Activated T-helper 1 cell treated with anti-CD3 and anti-CD28 coated beads, Interleukin-2, amount 50 U/mL, for 16 hours (primary cell): ENCODE data around the gene SARM1.
A peak's percentile ranks its signal among the peaks of the same experiment; 100 is the strongest.

Experiments used
- DNase-seq, 2 donors: peaks; one replicate each; pipeline ENCODE4 v3.0.0-alpha.2; 2020; ENCODE audit warnings: low read depth in 1 of 2, low spot score in 1 of 2

The SARM1 gene

GRCh38 chr17:28341516-28341915 is 30.0 kb upstream of the SARM1 start:
- DNase-seq = no peak

DNA sequence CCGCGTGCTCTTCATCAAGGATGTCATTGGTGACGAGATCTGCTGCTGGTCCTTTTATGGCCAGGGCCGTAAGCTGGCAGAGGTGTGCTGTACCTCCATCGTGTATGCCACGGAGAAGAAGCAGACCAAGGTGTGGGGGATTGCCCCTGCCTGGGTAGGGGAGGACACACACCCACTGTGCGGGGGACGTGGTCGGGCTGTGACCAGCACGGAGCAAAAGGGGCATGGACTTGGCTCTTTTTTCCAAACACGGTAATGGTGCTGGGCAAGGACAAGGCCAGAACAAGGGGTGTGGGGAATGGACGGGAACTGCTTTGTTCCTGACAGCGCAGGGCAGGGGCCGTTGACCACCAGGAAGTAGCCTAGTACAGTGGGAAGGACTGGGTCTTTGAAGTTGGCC is 29.2 kb upstream of the SARM1 start:
- no peak for DNase-seq

- DNase-seq = no peak
Observed at GRCh38 chr17:28343491-28343932, 28.0 kb upstream of the SARM1 start.

- no peak for DNase-seq
Observed at GRCh38 chr17:28344011-28344410, 27.5 kb upstream of the SARM1 start.

GRCh38 chr17:28344435-28344901 is 27.0 kb upstream of the SARM1 start:
- no peak for DNase-seq

DNA sequence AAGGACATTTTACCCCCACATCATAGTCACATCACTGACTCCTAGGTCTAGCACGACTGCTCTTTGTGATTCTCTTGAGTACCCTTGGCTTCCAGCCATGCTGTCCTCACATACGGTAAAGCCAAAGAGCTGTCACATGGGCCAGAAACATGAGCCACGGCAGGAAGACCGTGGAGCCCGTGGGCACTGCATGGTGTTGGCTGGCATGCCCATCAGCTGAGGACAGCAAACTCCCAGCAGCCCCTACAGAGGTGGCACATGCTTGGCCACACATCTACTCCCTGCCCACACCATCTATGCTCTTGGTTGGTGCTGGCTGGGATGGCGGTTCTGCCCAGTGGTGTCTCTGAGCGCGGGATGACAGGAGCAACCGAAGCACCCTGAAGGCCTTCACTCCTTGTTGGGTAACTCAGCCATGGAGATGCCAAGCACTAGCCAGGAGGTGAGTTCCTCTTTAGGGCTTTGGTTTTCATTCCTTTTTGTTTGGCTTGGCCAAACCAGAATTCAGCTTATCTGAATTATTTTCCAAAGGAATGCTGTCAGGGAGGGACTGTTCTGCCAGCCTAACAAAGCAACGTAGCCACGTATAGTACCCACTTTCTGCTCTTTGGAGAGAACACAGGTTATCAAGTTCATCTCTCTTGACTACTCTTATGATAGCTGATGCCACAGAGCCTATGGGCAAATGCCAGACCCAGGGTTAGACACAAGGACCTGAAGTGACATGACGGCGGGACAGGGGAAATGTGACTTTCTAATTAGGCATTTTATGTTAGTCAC is 25.9 kb upstream of the SARM1 start:
- no peak for DNase-seq

- DNase-seq = no peak
Observed at GRCh38 chr17:28346199-28346580, 25.3 kb upstream of the SARM1 start.

- DNase-seq = no peak
Observed at GRCh38 chr17:28346746-28347246, 24.7 kb upstream of the SARM1 start.

DNA sequence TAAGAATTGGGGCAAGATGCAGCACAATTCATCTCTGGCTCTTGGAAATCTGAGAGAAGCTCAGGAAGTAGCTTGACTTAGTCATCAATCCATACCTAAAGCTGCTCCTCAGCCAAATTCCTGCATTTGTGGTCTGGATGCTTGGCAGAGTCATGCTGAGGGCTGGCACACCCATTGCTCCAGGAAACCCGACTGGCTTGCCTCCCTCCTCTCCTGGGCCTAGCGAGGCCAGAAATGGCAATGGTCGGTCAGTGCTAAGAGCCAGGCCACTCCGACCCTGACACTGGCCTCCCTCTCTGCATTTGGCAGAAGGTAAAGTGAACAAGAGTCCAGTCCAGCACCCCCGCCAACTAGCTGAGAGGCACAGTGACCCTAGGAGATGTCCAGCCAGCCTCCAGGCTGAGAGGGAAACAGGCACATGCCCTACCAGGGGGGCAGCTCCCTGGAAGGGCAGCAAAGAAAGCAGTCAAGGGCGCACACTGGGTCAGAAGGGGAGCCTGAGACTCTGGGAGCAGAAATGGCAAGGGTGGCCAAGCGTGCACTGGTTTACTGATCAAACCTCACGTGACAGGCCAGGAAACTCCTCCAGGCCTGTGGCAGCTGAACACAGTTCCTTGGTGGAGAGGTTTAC is 24.1 kb upstream of the SARM1 start:
- no peak for DNase-seq

GRCh38 chr17:28348979-28349378 is 22.5 kb upstream of the SARM1 start:
- no peak for DNase-seq

DNA sequence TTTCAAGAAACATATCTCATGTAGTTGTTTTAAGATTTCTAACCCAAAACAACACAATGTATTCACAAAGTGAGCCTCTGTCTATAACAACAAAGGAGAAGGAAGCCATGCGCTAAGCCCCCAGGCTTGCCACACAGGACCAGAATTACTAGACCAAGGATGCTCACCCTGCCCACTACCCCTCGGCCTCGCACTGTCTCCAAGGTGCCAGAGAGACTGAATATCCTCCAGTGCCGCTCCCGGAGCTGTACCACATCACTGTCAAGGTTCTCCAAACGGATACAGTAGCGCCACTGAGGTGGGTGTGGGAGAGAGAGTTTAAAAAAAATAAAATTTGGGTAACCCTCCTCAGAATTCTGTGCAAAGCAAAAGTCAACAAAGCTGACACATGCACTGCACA is 21.2 kb upstream of the SARM1 start:
- DNase-seq = no peak

GRCh38 chr17:28357061-28357900 is 14.2 kb upstream of the SARM1 start, which contains the start of gene POLDIP2:
Gene POLDIP2, minus strand, starts transcription at chr17:28357527. Its CDS starts 79 bp downstream, at chr17:28357448.
- DNase-seq = peak; percentile 91 to 96

GRCh38 chr17:28357901-28358197 is 13.6 kb upstream of the SARM1 start:
- no peak for DNase-seq

DNA sequence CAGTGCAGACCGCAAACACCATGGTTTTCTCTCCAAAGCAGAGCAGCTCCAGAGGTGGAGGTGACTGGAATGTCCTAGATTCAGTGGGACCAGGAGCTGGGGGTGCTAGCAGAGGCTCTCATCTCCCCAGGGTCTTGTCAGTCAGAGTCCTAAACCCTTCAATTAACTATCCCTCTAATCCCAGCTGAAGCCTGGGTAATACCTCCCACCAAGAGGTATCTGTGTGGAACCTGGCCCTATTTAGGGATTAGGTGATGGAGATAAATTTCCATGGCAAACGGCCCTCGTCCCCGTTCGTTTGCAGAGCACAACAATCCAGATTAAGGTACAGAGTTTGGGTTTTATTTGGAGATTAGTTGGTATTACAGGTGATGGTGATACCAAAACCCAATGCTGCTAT is 8.3 kb upstream of the SARM1 start:
- DNase-seq = no peak

DNA sequence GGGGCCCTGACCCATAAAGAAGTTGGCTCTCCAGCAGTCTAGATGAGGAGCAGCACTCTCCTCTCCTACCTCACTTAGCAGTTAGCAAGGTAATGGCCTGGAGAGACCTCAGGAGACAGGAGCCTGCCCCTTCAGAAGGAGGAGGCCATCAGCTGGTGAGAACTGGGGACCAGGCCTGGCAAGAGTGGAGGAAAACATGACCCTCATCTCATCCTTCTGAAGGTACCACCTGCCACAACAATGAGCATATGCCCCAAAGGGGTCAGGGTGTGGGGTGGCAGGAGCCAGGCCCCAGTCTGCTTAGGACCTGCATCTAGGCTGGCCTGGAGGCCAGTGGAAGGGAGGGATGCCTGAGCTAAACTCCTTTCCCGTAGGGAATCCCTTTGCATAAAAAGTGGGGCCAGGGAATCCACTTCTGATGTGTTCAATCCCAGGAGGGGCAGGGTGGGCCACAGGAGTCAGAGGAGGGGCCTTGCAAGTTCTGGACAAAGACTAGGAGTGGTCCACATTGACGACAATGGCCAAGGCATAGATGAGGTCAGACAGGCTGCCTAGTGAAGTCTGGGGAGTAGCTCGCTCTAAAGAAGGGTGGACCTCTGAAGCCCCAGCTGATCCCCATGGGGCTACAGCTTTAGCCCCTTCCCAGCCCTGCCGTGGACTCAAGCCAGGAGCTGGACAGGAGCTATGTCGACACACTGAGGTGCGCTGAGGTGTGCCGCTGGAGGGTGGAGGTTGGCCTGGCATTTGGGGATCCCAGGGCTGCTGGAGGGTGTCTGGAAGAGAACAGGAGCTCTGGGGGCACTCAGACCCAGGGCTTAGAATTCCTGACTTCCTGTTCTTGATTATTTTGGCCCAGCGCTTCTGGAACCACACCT is 7.5 kb upstream of the SARM1 start:
- no peak for DNase-seq

- DNase-seq = no peak
Observed at GRCh38 chr17:28364665-28365363, 6.7 kb upstream of the SARM1 start, which contains the start of gene SEBOX. Gene SEBOX, minus strand, starts transcription at chr17:28365199. Its CDS starts 48 bp downstream, at chr17:28365151.

DNA sequence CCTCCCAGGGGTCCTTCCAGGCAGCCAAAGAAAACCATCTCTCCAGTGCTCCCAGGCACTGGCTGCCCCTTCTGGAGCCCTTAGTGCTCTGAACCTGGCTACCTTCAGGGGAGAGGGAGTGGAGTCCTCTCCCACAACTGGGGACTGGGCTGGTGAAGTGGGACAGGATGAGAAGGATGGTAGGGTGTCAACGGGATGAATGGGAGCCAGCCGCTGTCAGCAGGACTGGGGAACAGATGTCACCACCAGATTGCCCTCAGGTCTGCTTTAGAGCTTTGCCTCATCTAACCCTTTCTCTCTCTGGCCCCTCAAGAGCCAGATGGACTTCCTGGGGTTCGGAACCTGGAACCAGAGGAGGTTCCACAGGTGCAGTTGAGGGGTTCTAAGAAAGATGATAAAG is 6.0 kb upstream of the SARM1 start:
- DNase-seq = no peak

DNA sequence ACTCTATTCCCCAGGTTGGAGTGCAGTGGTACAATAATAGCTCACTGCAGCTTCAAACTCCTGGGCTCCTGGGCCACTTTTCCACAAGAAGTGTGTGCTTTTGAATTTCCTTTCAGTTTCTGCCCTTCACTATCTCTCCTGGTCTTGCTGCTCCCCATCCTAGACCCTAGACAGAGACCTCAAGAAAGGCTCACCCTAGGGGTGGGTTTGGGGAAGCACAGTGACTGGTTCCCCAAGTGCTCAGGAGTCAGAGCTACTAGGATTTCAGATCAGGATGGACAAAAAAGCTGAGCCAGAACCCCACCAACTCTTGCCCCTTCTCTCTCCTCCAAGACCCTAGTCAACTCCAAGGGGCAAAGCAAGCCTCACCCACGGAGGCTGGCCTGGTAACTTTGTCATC is 4.9 kb upstream of the SARM1 start:
- no peak for DNase-seq

- DNase-seq = no peak
Observed at GRCh38 chr17:28367641-28368305, 3.7 kb upstream of the SARM1 start.
